Memory B cell (primary cell): ENCODE measurements around the gene PPP3CA.
"Not testable (repeated sequence)": the region's sequence is repeated elsewhere in the genome, so short reads cannot be mapped to it uniquely, and the experiment has no call there.

Source experiments
- ATAC-seq: fragments of 150-1000 bp; cut with Tn5 transposase; 2 replicates; pipeline ENCODE4 v1.10.0; 2021; ENCODE audit warnings: low read depth, mild to moderate bottlenecking, moderate library complexity
- DNase-seq, 2 donors: peaks; one replicate each; pipeline ENCODE4 v3.0.0; 2022; ENCODE audit warnings: low spot score in 2 of 2
- H3K27ac Mint-ChIP-seq: one replicate; pipeline ENCODE4 v1.8.0; 2022; ENCODE audit warnings: mild to moderate bottlenecking, moderate library complexity, mixed read lengths
- H3K27me3 Mint-ChIP-seq: one replicate; pipeline ENCODE4 v1.8.0; 2022; ENCODE audit warnings: mixed read lengths
- H3K36me3 Mint-ChIP-seq: one replicate; pipeline ENCODE4 v1.8.0; 2022; ENCODE audit warnings: mild to moderate bottlenecking, mixed read lengths
- H3K4me1 Mint-ChIP-seq: one replicate; pipeline ENCODE4 v1.8.0; 2022; ENCODE audit warnings: mixed read lengths
- H3K4me3 Mint-ChIP-seq: one replicate; pipeline ENCODE4 v1.8.0; 2022; ENCODE audit warnings: mild to moderate bottlenecking, moderate library complexity, mixed read lengths
- H3K9me3 Mint-ChIP-seq: one replicate; pipeline ENCODE4 v1.8.0; 2022; ENCODE audit warnings: mixed read lengths

Gene PPP3CA

DNA sequence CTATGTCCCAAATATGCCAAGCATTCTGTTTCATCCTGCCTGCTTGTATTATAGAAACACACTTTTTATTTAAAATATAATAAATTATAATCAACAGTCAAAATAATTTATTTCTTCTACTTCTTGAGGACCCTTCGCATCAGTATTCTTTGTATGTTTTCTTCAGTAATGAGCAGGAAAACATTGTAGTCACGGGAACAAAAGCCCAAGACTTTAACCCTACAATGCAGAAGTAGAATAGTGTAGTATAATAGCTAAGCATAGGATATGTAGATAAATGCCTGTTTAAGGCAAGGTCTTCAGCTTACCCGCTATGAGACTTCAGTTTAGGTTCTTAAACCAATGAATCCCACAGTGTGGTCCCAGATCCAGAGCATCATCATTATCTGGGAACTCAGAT lies 156.6 kb downstream of the PPP3CA start:
- Mint-ChIP-seq H3K36me3 (peaks cover 16% of the 10 kb centered on the region), H3K27ac (peak overlapping the region; percentile 77), H3K9me3 (no peaks in the 10 kb centered on the region), H3K27me3 (no peaks in the 10 kb centered on the region), H3K4me3 (no peak overlapping the region), H3K4me1 (peaks cover 27% of the 10 kb centered on the region)
- ATAC-seq (no peak), DNase-seq (no peak)

DNA sequence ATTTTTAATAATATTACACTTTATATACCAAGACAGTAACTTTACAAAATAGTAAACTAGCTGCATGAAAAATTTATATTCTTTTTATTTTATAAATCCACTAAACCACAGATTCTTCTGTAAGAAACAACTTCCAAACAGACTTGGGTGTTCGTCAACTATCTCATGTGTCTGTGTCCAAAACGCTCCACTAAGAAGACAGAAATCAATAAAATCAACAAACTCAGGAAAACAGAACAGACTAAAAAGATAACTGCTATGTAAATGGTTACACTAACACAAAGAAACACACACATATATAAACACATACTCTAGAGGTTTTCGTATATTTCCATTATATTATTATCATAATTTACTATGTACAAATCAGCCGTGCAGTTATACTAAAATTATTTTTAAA lies 158.4 kb downstream of the PPP3CA start:
- DNase-seq: no peak
- no peak overlapping the region for H3K4me3 Mint-ChIP-seq
- H3K4me1 Mint-ChIP-seq: peaks cover 31% of the 10 kb centered on the region
- no peaks in the 10 kb centered on the region for H3K9me3 Mint-ChIP-seq
- no peaks in the 10 kb centered on the region for H3K27me3 Mint-ChIP-seq
- peaks cover 17% of the 10 kb centered on the region for H3K36me3 Mint-ChIP-seq
- ATAC-seq: no peak
- peak overlapping the region; percentile 41 for H3K27ac Mint-ChIP-seq

DNA sequence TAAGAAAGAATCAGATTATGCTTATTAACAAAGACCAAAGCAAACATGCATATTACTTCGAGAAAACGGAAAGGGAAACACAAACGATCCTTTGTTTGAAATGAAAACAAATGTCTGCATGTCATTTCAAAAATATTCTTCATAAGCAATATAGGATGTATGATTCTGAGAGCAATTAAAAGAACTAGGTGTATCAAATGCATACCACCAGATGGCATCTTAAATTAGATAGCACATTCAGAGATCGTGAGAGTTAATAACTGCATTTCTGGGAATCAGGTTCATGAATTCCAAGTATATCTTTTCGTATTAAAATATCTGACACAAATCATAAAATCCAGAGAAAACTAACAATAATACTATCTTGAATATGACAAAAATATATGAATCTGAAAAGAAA lies 159.5 kb downstream of the PPP3CA start:
- Mint-ChIP-seq H3K9me3 (no peaks in the 10 kb centered on the region), H3K27ac (no peak overlapping the region), H3K36me3 (peaks cover 23% of the 10 kb centered on the region), H3K27me3 (no peaks in the 10 kb centered on the region), H3K4me3 (no peak overlapping the region), H3K4me1 (peaks cover 35% of the 10 kb centered on the region)
- no peak for ATAC-seq
- DNase-seq: no peak

DNA sequence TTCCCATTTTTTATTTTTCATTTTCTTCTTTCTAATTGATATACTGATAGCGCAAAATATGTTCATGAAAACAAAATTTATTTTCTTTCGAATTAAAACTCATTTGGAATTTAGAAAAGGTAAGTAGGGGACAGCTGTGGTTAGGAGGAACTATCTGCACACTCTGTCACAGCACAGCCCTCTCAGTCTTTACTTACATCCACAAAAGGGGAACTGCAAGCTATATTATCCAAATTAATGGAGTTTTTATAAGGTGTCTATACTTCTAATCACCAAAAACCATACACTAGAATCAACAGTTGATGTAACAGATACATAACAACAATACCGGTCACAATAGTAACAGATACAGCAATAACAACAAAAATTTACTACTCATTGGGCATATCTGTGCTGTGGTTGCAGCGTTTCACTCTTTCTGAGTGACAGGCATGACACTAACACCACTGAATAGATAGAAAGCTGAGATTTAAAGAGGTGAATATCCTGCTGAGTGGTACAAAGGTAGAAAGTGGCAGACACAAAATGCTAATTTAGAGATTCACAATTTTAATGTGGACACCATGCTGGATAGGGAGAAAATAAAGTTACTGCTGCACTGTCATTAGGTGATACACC lies 160.7 kb downstream of the PPP3CA start:
- Mint-ChIP-seq H3K36me3 (peaks cover 25% of the 10 kb centered on the region), H3K27ac (no peak overlapping the region), H3K27me3 (no peaks in the 10 kb centered on the region), H3K4me3 (no peak overlapping the region), H3K4me1 (peaks cover 34% of the 10 kb centered on the region), H3K9me3 (no peaks in the 10 kb centered on the region)
- ATAC-seq (peak; percentile 61), DNase-seq (no peak)

DNA sequence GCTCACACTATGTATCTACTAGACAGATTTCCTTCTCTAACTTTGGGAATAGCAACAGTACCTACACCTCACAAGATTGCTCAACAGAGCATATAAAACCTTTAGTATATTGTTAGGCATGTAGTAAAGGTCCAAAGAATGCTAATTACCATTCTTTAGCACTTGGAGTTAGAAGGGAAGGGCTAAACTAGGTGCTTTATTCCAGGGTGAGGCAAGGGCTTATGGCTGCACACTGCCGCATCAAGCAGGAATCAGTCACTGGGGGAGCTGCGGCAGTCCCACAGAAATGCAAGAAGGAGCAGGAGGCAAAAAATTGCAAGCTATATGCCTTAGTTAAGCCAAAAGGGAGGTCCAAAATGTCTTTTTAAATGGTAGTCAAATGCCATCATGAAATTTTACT lies 162.7 kb downstream of the PPP3CA start:
- H3K9me3 Mint-ChIP-seq: no peaks in the 10 kb centered on the region
- H3K4me3 Mint-ChIP-seq: no peak overlapping the region
- H3K27ac Mint-ChIP-seq: no peak overlapping the region
- H3K27me3 Mint-ChIP-seq: no peaks in the 10 kb centered on the region
- ATAC-seq (no peak), DNase-seq (no peak)
- H3K36me3 Mint-ChIP-seq: peaks cover 24% of the 10 kb centered on the region
- peaks cover 32% of the 10 kb centered on the region for H3K4me1 Mint-ChIP-seq

DNA sequence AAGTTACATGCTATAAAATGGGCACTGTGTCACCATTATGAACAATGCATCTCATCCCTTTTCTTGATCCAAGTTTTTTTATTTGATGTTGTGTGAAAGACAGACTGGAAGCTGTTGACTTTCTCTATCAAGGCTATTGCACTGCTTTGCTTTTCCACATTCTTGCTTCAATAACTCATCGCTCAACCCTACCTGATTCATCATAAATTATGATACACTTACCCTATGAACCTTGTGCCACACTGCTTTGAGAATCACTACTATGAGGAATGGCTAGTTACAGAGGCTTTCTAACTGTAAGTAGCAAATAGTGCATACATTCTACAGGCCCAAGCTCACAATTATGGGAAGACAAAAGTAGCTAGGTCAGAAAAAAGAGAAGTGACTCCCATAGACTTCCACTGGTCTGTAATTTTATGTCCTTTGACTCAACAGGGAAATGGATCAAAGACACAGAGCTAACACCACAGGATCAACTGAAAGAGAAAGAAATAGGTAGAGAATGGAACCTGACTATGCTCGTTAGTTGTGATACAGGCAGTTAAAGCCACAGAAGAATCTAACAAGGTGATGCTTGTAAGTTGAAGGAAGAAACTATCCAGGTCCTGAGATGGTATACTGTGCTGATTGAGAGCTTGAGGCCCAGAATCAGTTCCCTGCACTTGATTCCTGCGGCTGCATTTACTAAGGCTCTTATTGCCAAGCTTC lies 163.5 kb downstream of the PPP3CA start:
- no peaks in the 10 kb centered on the region for H3K9me3 Mint-ChIP-seq
- H3K4me1 Mint-ChIP-seq: peaks cover 28% of the 10 kb centered on the region
- peaks cover 22% of the 10 kb centered on the region for H3K36me3 Mint-ChIP-seq
- no peak for ATAC-seq
- no peak overlapping the region for H3K27ac Mint-ChIP-seq
- DNase-seq: no peak
- no peaks in the 10 kb centered on the region for H3K27me3 Mint-ChIP-seq
- no peak overlapping the region for H3K4me3 Mint-ChIP-seq

DNA sequence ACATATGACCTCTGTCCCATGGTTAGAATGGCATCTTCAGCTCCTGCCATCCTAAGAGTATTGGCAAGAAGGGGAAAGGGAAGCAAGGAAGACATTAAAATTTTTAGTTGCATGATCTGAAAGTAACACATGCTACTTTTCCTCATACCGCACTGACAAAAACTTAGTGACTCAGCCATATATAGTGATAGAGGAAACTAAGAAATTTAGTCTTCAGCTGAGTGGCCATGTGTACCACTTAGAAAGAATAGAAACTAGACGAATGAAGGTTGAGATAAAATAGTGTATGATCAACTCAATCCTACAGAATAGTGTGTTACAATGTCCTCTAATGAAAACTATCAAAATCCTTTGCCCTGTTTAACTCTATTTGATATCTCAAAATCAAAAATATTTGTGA lies 164.1 kb downstream of the PPP3CA start:
- no peak for ATAC-seq
- Mint-ChIP-seq H3K9me3 (no peaks in the 10 kb centered on the region), H3K4me1 (peaks cover 31% of the 10 kb centered on the region), H3K27ac (no peak overlapping the region), H3K27me3 (no peaks in the 10 kb centered on the region), H3K36me3 (peaks cover 22% of the 10 kb centered on the region), H3K4me3 (no peak overlapping the region)
- DNase-seq: no peak

DNA sequence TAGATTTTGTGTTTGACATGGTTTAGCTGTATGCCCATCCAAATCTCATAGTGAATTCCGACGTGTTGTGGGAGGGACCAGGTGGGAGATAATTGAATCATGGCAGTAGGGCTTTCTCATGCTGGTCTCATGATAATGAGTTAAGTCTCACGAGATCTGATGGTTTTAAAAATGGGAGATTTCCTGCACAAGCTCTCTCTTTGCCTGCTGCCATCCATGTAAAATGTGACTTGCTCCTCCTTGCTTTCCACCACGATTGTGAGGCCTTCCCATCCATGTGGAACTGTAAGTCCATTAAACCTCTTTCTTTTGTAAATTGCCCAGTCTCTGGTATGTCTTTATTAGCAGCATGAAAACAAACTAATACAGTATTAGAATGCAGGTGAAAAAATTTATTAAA lies 164.6 kb downstream of the PPP3CA start:
- H3K27me3 Mint-ChIP-seq, H3K9me3 Mint-ChIP-seq, H3K27ac Mint-ChIP-seq, DNase-seq, H3K4me3 Mint-ChIP-seq, ATAC-seq: not testable (repeated sequence)
- Mint-ChIP-seq H3K36me3 (peaks cover 22% of the 10 kb centered on the region), H3K4me1 (peaks cover 28% of the 10 kb centered on the region)

DNA sequence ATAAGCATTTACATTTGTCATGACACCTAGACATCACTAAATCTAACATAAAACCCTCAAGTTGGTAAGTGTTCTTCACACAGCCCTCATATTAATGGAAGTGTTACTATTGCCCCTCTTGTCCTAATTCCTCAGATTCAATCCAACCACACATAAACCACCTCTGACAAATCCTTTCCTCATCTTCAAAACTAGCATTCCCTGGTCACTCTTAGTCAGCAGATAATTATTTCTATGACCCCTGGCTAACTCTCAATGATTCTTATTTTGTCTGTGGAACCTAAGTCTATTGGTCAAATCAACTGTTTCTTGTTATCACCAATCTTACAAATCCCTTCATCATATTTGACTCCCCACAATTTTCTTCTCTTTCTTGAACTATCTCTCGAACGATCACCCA lies 168.6 kb downstream of the PPP3CA start:
- H3K9me3 Mint-ChIP-seq: no peaks in the 10 kb centered on the region

DNA sequence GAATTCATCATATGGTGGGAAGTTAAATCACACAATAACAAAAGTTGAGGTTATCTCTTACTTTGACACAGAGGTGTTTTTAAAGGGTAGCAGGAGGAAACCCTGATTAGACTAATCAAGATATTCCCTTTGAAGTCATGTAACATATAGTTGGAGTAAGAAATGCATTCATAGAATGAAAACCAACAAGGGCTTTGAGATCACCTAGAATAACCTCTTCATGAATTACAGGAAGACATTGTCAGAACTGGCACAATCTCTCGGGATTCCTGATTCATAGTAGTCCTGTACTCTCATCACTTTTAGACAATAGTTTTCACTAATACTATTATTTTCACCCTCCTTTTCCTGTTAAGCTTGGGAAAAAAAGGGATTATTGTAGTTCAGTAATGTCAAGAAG lies 170.2 kb downstream of the PPP3CA start:
- no peak for DNase-seq
- Mint-ChIP-seq H3K4me1 (peaks cover 31% of the 10 kb centered on the region), H3K27me3 (no peaks in the 10 kb centered on the region), H3K27ac (no peak overlapping the region), H3K9me3 (no peaks in the 10 kb centered on the region), H3K4me3 (no peak overlapping the region), H3K36me3 (peaks cover 4% of the 10 kb centered on the region)
- ATAC-seq: no peak

More for the DNA sequence above, 168.6 kb downstream of the PPP3CA start:
- Mint-ChIP-seq H3K27me3 (no peaks in the 10 kb centered on the region), H3K27ac (no peak overlapping the region), H3K4me3 (no peak overlapping the region), H3K36me3 (peaks cover 18% of the 10 kb centered on the region), H3K4me1 (peaks cover 31% of the 10 kb centered on the region)
- DNase-seq: no peak
- ATAC-seq: no peak

DNA sequence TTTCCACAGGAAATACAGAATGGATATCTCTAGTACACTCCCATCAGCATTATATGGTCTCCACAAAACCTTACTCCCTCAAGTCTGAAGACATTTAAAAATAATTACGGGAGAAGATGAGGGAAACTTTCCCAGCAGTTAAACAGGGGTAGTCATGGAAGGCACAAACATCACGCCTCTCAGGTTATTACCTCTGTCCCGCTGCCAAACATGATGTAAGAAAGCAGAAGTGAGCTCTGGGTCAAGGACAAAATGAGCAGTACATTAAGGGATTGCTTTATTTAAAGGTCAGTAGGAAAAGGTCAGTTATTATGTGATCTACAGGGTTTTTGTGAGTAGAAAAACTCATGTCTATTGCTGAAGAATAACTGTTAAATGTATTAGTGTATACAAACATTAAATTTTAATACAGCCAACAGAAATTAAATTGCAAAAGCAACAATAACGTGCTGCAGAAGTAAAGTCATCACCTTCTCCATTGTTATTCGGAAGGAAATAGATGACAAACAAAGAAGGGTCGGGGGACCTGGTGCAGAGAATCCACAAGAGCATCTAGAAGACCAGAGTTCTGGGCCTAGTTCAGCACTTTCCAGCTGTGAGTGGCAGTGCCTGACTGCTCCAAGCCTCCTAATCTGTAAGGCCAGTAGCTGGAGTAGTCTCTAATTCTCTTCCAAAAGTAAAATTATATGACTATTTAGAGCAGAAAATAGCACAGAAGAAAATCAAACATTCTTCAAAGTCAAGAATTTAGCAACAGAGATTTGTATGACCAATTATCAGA lies 171.2 kb downstream of the PPP3CA start:
- no peak overlapping the region for H3K4me3 Mint-ChIP-seq
- no peak for DNase-seq
- H3K36me3 Mint-ChIP-seq: peaks cover 3% of the 10 kb centered on the region
- H3K27ac Mint-ChIP-seq: peak overlapping the region; percentile 70
- peaks cover 33% of the 10 kb centered on the region for H3K4me1 Mint-ChIP-seq
- no peaks in the 10 kb centered on the region for H3K27me3 Mint-ChIP-seq
- peak; percentile 31 for ATAC-seq
- no peaks in the 10 kb centered on the region for H3K9me3 Mint-ChIP-seq

DNA sequence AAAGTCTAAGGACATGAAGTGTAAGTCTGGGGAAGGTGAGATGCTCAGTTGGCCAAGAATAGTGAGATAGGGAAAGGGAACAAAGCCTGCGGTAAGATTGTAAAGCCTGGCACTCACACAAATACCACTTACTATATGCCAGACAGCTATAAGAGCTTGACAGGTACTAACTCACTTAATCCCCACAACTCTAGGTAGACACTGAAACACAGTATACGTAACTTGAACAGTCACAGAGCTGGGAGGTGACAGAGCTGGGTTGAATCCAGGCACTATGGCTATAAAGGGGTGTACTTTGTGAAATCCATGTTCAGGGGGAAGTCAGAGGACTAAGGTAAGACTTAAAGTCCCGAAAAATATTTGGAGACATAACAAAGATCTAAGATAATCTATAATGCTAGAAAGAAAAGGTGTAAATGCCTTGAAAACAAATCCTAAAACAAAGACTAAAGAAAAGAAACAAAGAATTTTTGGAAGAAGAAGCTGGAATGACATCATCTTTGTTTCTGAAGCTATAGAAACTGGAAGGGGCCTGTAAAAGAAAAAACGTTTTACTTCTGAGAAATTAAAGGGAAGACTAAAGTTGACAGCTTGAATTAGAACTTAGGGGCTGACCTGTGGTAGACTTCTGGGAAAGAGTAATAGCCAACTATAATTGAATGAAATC lies 172.5 kb downstream of the PPP3CA start:
- peaks cover 1% of the 10 kb centered on the region for H3K36me3 Mint-ChIP-seq
- H3K27ac Mint-ChIP-seq: peak overlapping the region; percentile 70
- H3K4me3 Mint-ChIP-seq: no peak overlapping the region
- DNase-seq (no peak), ATAC-seq (no peak)
- no peaks in the 10 kb centered on the region for H3K27me3 Mint-ChIP-seq
- peaks cover 41% of the 10 kb centered on the region for H3K4me1 Mint-ChIP-seq
- no peaks in the 10 kb centered on the region for H3K9me3 Mint-ChIP-seq

DNA sequence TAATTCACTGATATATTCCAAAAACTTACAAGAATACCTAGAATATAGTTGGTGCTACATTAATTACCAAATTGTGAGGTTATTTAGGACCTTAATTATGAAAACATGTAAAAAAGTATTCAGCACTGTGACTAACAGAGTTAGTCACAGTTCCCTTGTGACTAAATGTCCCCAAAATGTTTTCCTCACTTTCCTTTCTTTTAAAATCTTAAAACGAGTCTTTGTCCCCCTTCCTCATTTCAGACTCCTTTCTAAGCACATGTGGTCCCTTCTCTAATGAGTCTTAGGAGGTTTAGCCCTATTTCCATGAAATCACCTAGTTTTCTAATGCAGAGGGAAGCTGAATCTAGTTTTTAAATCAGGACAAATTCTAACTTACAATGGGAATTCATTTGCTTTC lies 175.0 kb downstream of the PPP3CA start:
- DNase-seq (no peak), ATAC-seq (no peak)
- Mint-ChIP-seq H3K36me3 (no peaks in the 10 kb centered on the region), H3K9me3 (no peaks in the 10 kb centered on the region), H3K4me3 (no peak overlapping the region), H3K4me1 (peaks cover 33% of the 10 kb centered on the region), H3K27me3 (no peaks in the 10 kb centered on the region), H3K27ac (no peak overlapping the region)

DNA sequence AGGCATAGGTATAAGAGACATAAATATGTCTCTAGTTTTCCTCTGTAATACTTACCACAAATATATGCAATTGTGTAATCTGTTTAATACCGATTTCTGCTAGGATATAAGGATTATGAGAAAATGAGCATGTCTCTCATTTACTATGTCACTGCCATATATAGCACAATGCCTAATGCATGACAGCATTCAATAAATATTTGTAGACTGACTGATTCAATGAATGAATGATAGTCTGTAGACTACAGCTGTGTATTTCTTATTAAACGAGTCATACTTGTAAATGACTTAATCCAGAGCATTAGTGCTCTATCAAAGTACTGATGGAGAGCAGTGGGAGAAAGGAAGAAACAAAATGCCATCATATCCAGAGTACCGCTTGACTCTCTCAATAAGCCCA lies 175.6 kb downstream of the PPP3CA start:
- Mint-ChIP-seq H3K27ac (no peak overlapping the region), H3K27me3 (no peaks in the 10 kb centered on the region), H3K4me3 (no peak overlapping the region), H3K9me3 (no peaks in the 10 kb centered on the region), H3K36me3 (no peaks in the 10 kb centered on the region), H3K4me1 (peaks cover 33% of the 10 kb centered on the region)
- no peak for ATAC-seq
- no peak for DNase-seq
